HEK293 (cell line): ENCODE data around the gene UBE2G2.

Experiments
- CTCF ChIA-PET: fragments of 350-600 bp; formaldehyde crosslinking; extraction: SDS; loops from one replicate; lab custom pipeline; 2021; ENCODE audit warnings: antibody characterized with exemption; lab: Yijun Ruan, JAX
- POLR2A ChIA-PET: fragments of 300-600 bp; formaldehyde crosslinking; extraction: SDS; loops from one replicate; lab custom pipeline; 2020; ENCODE audit warnings: antibody characterized with exemption, inconsistent platforms; lab: Yijun Ruan, JAX
- H3K27ac ChIP-seq: fragments of 200-500 bp; sonication (Bioruptor generic); 2 replicates; pipeline ENCODE4 v1.5.1; 2014; ENCODE audit warnings: low read depth, low read length, control low read depth, inconsistent platforms; ENCODE audit errors: extremely low read depth
- H3K36me3 ChIP-seq, 2 experiments: fragments of 200-500 bp in 1 of 2; sonication (Bioruptor generic) in 1 of 2; 1 replicate in 1 of 2; 2 replicates in 1 of 2; pipeline ENCODE4 v1.5.1; 2014 to 2017; ENCODE audit warnings: inconsistent platforms in 2 of 2, low read length in 2 of 2; ENCODE audit not compliant: control insufficient read depth in 2 of 2, insufficient read depth in 1 of 2
- H3K4me1 ChIP-seq: fragments of 200-500 bp; sonication (Bioruptor generic); 2 replicates; pipeline ENCODE4 v1.5.1; 2014; ENCODE audit warnings: mild to moderate bottlenecking, low read length, inconsistent platforms; ENCODE audit not compliant: control insufficient read depth, insufficient read depth
- H3K4me3 ChIP-seq: 2 replicates; pipeline ENCODE4 v1.5.1; 2011; ENCODE audit warnings: low read depth, mild to moderate bottlenecking, control low read depth, low read length, moderate library complexity
- H3K9me3 ChIP-seq: fragments of 200-500 bp; sonication (Bioruptor generic); 2 replicates; pipeline ENCODE4 v1.5.1; 2014; ENCODE audit warnings: low read depth, low read length, inconsistent platforms; ENCODE audit not compliant: control insufficient read depth, insufficient read depth
- BCL11A ChIP-seq: fragments of 450-650 bp; formaldehyde crosslinking; IDR thresholded peaks from 2 replicates; pipeline ENCODE4 v1.5.1; 2016; ENCODE audit warnings: low read depth, missing biosample characterization, missing genetic modification characterization
- KLF1 ChIP-seq: fragments of 450-650 bp; formaldehyde crosslinking; IDR thresholded peaks from 2 replicates; pipeline ENCODE4 v1.5.1; 2016; ENCODE audit warnings: missing biosample characterization, missing genetic modification characterization
- KLF7 ChIP-seq: fragments of 450-650 bp; formaldehyde crosslinking; IDR thresholded peaks from 2 replicates; pipeline ENCODE4 v1.5.1; 2016; ENCODE audit warnings: missing biosample characterization, missing genetic modification characterization, borderline replicate concordance
- KLF8 ChIP-seq: fragments of 450-650 bp; formaldehyde crosslinking; IDR thresholded peaks from 2 replicates; pipeline ENCODE4 v1.5.1; 2016; ENCODE audit warnings: missing biosample characterization, missing genetic modification characterization
- SALL2 ChIP-seq: fragments of 450-650 bp; formaldehyde crosslinking; IDR thresholded peaks from 2 replicates; pipeline ENCODE4 v1.5.0; 2017; ENCODE audit warnings: missing biosample characterization, mild to moderate bottlenecking, missing genetic modification characterization, borderline replicate concordance
- SCRT1 ChIP-seq: fragments of 450-650 bp; formaldehyde crosslinking; IDR thresholded peaks from 2 replicates; pipeline ENCODE4 v1.5.1; 2016; ENCODE audit warnings: missing biosample characterization, missing genetic modification characterization, borderline replicate concordance
- TRIM28 ChIP-seq: IDR thresholded peaks from 2 replicates; pipeline ENCODE4 v1.6.1; 2011; ENCODE audit warnings: low read length, control low read depth, borderline replicate concordance
- YY2 ChIP-seq: fragments of 450-650 bp; formaldehyde crosslinking; IDR thresholded peaks from 2 replicates; pipeline ENCODE4 v1.5.1; 2016; ENCODE audit warnings: missing biosample characterization, missing genetic modification characterization
- ZFP3 ChIP-seq: fragments of 450-650 bp; formaldehyde crosslinking; IDR thresholded peaks from 2 replicates; pipeline ENCODE4 v1.5.1; 2016; ENCODE audit warnings: low read depth, missing biosample characterization, missing genetic modification characterization
- ZNF140 ChIP-seq: fragments of 450-650 bp; formaldehyde crosslinking; IDR thresholded peaks from 2 replicates; pipeline ENCODE4 v1.5.1; 2016; ENCODE audit warnings: missing biosample characterization, missing genetic modification characterization
- ZNF146 ChIP-seq: fragments of 450-650 bp; formaldehyde crosslinking; IDR thresholded peaks from 2 replicates; pipeline ENCODE4 v1.5.1; 2016; ENCODE audit warnings: missing biosample characterization, missing genetic modification characterization
- ZNF23 ChIP-seq: fragments of 450-650 bp; formaldehyde crosslinking; IDR thresholded peaks from 2 replicates; pipeline ENCODE4 v1.5.1; 2016; ENCODE audit warnings: missing biosample characterization, missing genetic modification characterization, borderline replicate concordance
- ZNF335 ChIP-seq: fragments of 450-650 bp; formaldehyde crosslinking; conservative IDR thresholded peaks from 2 replicates; pipeline ENCODE4 v1.5.1; 2016; ENCODE audit warnings: missing biosample characterization, missing genetic modification characterization
- ZNF521 ChIP-seq: fragments of 450-650 bp; formaldehyde crosslinking; IDR thresholded peaks from 2 replicates; pipeline ENCODE4 v1.5.1; 2017; ENCODE audit warnings: missing biosample characterization, mild to moderate bottlenecking, missing genetic modification characterization
- ZNF660 ChIP-seq: fragments of 450-650 bp; IDR thresholded peaks from 2 replicates; pipeline ENCODE4 v1.5.1; 2018; ENCODE audit warnings: missing biosample characterization, mild to moderate bottlenecking, missing genetic modification characterization
- ZNF747 ChIP-seq: fragments of 450-650 bp; formaldehyde crosslinking; IDR thresholded peaks from 2 replicates; pipeline ENCODE4 v1.5.1; 2016; ENCODE audit warnings: missing biosample characterization, missing genetic modification characterization
- ZNF776 ChIP-seq: fragments of 450-650 bp; formaldehyde crosslinking; IDR thresholded peaks from 2 replicates; pipeline ENCODE4 v1.5.0; 2017; ENCODE audit warnings: missing biosample characterization, missing genetic modification characterization, borderline replicate concordance
- ZNF785 ChIP-seq: fragments of 450-650 bp; formaldehyde crosslinking; IDR thresholded peaks from 2 replicates; pipeline ENCODE4 v1.5.1; 2016; ENCODE audit warnings: missing biosample characterization, missing genetic modification characterization
- ZNF791 ChIP-seq: fragments of 450-650 bp; formaldehyde crosslinking; IDR thresholded peaks from 2 replicates; pipeline ENCODE4 v1.5.1; 2016; ENCODE audit warnings: missing biosample characterization, missing genetic modification characterization
- ZNF792 ChIP-seq: fragments of 450-650 bp; formaldehyde crosslinking; IDR thresholded peaks from 2 replicates; pipeline ENCODE4 v1.5.1; 2016; ENCODE audit warnings: missing biosample characterization, missing genetic modification characterization
- ZNF830 ChIP-seq: fragments of 450-650 bp; IDR thresholded peaks from 2 replicates; pipeline ENCODE4 v1.5.0; 2018; ENCODE audit warnings: missing biosample characterization, missing genetic modification characterization, low read depth, mild to moderate bottlenecking, moderate library complexity
- ZSCAN23 ChIP-seq: fragments of 450-650 bp; formaldehyde crosslinking; IDR thresholded peaks from 2 replicates; pipeline ENCODE4 v1.5.1; 2016; ENCODE audit warnings: missing biosample characterization, missing genetic modification characterization
- TF ChIP-seq, protein P1 (sequence below): fragments of 450-650 bp; formaldehyde crosslinking; IDR thresholded peaks from 2 replicates; pipeline ENCODE4 v1.5.1; 2017; ENCODE audit warnings: missing biosample characterization, mild to moderate bottlenecking, missing genetic modification characterization, moderate library complexity
- TF ChIP-seq, protein P2 (sequence below): fragments of 450-650 bp; formaldehyde crosslinking; IDR thresholded peaks from 2 replicates; pipeline ENCODE4 v1.5.1; 2016; ENCODE audit warnings: missing biosample characterization, missing genetic modification characterization
- TF ChIP-seq, protein P3 (sequence below): fragments of 450-650 bp; formaldehyde crosslinking; IDR thresholded peaks from 2 replicates; pipeline ENCODE4 v1.5.1; 2016; ENCODE audit warnings: missing biosample characterization, missing genetic modification characterization
- TF ChIP-seq, protein P4 (sequence below): fragments of 450-650 bp; formaldehyde crosslinking; IDR thresholded peaks from 2 replicates; pipeline ENCODE4 v1.5.1; 2016; ENCODE audit warnings: missing biosample characterization, missing genetic modification characterization, low read depth
- TF ChIP-seq, protein P5 (sequence below): fragments of 450-650 bp; formaldehyde crosslinking; IDR thresholded peaks from 2 replicates; pipeline ENCODE4 v1.5.1; 2017; ENCODE audit warnings: missing biosample characterization, missing genetic modification characterization
- TF ChIP-seq, protein P6 (sequence below): fragments of 450-650 bp; formaldehyde crosslinking; IDR thresholded peaks from 2 replicates; pipeline ENCODE4 v1.5.1; 2016; ENCODE audit warnings: missing biosample characterization, missing genetic modification characterization

The UBE2G2 gene

DNA sequence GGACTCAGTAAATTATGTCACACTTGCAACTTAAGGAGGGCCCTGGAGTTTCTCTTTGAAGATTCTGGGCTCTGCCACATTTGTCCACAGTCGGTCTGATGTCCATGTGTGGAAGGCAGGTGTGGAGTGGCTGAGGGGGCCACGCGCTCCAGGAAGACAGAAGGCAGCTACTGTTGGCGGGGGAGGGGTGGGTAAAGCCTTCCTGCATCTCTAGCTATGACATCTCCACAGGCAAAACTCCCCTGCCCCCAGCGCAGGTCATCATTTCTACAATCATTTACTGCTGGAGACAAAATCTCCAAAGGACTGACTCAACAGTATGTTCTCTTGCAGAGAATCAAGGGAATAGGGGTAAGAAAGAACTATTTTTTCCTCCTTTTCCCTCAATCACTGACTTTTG, 78.9 kb downstream of the UBE2G2 start (continued):
- TF ChIP-seq, protein P1, sequence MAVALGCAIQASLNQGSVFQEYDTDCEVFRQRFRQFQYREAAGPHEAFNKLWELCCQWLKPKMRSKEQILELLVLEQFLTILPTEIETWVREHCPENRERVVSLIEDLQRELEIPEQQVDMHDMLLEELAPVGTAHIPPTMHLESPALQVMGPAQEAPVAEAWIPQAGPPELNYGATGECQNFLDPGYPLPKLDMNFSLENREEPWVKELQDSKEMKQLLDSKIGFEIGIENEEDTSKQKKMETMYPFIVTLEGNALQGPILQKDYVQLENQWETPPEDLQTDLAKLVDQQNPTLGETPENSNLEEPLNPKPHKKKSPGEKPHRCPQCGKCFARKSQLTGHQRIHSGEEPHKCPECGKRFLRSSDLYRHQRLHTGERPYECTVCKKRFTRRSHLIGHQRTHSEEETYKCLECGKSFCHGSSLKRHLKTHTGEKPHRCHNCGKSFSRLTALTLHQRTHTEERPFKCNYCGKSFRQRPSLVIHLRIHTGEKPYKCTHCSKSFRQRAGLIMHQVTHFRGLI (tag by site-specific recombination): no peak
- TF ChIP-seq ZNF660: no peak
- no peak for TF ChIP-seq ZFP3 (tag by site-specific recombination)
- TF ChIP-seq, protein P2, sequence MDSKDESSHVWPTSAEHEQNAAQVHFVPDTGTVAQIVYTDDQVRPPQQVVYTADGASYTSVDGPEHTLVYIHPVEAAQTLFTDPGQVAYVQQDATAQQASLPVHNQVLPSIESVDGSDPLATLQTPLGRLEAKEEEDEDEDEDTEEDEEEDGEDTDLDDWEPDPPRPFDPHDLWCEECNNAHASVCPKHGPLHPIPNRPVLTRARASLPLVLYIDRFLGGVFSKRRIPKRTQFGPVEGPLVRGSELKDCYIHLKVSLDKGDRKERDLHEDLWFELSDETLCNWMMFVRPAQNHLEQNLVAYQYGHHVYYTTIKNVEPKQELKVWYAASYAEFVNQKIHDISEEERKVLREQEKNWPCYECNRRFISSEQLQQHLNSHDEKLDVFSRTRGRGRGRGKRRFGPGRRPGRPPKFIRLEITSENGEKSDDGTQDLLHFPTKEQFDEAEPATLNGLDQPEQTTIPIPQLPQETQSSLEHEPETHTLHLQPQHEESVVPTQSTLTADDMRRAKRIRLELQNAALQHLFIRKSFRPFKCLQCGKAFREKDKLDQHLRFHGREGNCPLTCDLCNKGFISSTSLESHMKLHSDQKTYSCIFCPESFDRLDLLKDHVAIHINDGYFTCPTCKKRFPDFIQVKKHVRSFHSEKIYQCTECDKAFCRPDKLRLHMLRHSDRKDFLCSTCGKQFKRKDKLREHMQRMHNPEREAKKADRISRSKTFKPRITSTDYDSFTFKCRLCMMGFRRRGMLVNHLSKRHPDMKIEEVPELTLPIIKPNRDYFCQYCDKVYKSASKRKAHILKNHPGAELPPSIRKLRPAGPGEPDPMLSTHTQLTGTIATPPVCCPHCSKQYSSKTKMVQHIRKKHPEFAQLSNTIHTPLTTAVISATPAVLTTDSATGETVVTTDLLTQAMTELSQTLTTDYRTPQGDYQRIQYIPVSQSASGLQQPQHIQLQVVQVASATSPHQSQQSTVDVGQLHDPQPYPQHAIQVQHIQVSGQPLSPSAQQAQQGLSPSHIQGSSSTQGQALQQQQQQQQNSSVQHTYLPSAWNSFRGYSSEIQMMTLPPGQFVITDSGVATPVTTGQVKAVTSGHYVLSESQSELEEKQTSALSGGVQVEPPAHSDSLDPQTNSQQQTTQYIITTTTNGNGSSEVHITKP (tag by site-specific recombination): no peak
- no peak for TF ChIP-seq SALL2 (tag by site-specific recombination)
- TF ChIP-seq ZNF140: no peak
- TF ChIP-seq, protein P3, sequence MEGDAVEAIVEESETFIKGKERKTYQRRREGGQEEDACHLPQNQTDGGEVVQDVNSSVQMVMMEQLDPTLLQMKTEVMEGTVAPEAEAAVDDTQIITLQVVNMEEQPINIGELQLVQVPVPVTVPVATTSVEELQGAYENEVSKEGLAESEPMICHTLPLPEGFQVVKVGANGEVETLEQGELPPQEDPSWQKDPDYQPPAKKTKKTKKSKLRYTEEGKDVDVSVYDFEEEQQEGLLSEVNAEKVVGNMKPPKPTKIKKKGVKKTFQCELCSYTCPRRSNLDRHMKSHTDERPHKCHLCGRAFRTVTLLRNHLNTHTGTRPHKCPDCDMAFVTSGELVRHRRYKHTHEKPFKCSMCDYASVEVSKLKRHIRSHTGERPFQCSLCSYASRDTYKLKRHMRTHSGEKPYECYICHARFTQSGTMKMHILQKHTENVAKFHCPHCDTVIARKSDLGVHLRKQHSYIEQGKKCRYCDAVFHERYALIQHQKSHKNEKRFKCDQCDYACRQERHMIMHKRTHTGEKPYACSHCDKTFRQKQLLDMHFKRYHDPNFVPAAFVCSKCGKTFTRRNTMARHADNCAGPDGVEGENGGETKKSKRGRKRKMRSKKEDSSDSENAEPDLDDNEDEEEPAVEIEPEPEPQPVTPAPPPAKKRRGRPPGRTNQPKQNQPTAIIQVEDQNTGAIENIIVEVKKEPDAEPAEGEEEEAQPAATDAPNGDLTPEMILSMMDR (tag by site-specific recombination): no peak
- no peak for TF ChIP-seq ZNF521 (tag by site-specific recombination)
- TF ChIP-seq ZNF792 (tag by site-specific recombination): no peak
- TF ChIP-seq ZNF776 (tag by site-specific recombination): no peak
- TF ChIP-seq BCL11A (tag by site-specific recombination): no peak

DNA sequence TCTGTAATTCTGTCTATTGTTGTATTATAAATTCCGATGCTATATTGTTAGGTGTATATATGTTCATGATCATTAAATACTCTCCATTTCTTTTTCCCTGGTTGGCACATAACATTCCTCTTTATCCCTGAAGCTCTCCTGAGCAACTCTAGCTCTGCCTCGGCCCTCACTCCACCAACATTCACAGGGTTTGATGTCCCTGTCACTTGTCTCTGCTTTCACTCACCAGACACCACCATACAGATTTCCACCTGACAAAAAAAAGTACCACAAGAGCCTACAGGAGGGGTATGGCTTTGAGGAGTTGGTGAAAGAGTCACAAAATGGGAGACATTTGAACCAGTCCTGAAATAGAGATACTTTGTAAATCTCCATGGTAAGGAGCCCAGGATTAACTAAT, 81.5 kb downstream of the UBE2G2 start:
- Histone ChIP-seq H3K36me3 (no peaks in the 10 kb centered on the region), H3K4me3 (no peak overlapping the region), H3K27ac (no peak overlapping the region), H3K9me3 (no peaks in the 10 kb centered on the region), H3K4me1 (no peaks in the 10 kb centered on the region)
- TF ChIP-seq ZNF830 (tag by site-specific recombination): no peak
- TF ChIP-seq KLF7 (tag by site-specific recombination): no peak
- no peak for TF ChIP-seq ZNF335
- TF ChIP-seq, protein P4, sequence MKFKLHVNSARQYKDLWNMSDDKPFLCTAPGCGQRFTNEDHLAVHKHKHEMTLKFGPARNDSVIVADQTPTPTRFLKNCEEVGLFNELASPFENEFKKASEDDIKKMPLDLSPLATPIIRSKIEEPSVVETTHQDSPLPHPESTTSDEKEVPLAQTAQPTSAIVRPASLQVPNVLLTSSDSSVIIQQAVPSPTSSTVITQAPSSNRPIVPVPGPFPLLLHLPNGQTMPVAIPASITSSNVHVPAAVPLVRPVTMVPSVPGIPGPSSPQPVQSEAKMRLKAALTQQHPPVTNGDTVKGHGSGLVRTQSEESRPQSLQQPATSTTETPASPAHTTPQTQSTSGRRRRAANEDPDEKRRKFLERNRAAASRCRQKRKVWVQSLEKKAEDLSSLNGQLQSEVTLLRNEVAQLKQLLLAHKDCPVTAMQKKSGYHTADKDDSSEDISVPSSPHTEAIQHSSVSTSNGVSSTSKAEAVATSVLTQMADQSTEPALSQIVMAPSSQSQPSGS (tag by site-specific recombination): no peak
- no peak for TF ChIP-seq ZNF791
- TF ChIP-seq TRIM28: no peak
- TF ChIP-seq, protein P5, sequence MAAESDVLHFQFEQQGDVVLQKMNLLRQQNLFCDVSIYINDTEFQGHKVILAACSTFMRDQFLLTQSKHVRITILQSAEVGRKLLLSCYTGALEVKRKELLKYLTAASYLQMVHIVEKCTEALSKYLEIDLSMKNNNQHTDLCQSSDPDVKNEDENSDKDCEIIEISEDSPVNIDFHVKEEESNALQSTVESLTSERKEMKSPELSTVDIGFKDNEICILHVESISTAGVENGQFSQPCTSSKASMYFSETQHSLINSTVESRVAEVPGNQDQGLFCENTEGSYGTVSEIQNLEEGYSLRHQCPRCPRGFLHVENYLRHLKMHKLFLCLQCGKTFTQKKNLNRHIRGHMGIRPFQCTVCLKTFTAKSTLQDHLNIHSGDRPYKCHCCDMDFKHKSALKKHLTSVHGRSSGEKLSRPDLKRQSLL (tag by site-specific recombination): no peak
- TF ChIP-seq ZNF785 (tag by site-specific recombination): no peak
- no peak for TF ChIP-seq KLF1 (tag by site-specific recombination)
- TF ChIP-seq YY2: no peak
- TF ChIP-seq KLF8 (tag by site-specific recombination): no peak
- TF ChIP-seq ZSCAN23 (tag by site-specific recombination): no peak
- no peak for TF ChIP-seq ZNF23
- no peak for TF ChIP-seq ZNF747
- TF ChIP-seq, protein P6, sequence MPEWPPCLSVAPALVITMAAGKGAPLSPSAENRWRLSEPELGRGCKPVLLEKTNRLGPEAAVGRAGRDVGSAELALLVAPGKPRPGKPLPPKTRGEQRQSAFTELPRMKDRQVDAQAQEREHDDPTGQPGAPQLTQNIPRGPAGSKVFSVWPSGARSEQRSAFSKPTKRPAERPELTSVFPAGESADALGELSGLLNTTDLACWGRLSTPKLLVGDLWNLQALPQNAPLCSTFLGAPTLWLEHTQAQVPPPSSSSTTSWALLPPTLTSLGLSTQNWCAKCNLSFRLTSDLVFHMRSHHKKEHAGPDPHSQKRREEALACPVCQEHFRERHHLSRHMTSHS (tag by site-specific recombination): no peak
- no peak for TF ChIP-seq ZNF146 (tag by site-specific recombination)
- TF ChIP-seq SCRT1: no peak
- ChIA-PET POLR2A (interaction anchor here (0.7 kb wide), 1 partner anchor 7 kb away, joined by 3 read pairs; no protein-coding TSS in a partner anchor), CTCF (interaction anchor here (0.7 to 1.8 kb wide), 2 partner anchors 22 to 418 kb away, joined by 3 to 5 read pairs; no protein-coding TSS in a partner anchor)
